Stimulated activated CD8-positive, alpha-beta memory T cell treated with anti-CD3 and anti-CD28 coated beads, Interleukin-12 subunit alpha, Interleukin-12 subunit beta, amount 100 ng/mL, for 24 hours (primary cell): ENCODE data around the gene IFFO2.

ENCODE experiments used
- DNase-seq: peaks from one replicate; pipeline ENCODE4 v3.0.0-alpha.2; 2020; ENCODE audit errors: extremely low read depth

Gene IFFO2

DNA sequence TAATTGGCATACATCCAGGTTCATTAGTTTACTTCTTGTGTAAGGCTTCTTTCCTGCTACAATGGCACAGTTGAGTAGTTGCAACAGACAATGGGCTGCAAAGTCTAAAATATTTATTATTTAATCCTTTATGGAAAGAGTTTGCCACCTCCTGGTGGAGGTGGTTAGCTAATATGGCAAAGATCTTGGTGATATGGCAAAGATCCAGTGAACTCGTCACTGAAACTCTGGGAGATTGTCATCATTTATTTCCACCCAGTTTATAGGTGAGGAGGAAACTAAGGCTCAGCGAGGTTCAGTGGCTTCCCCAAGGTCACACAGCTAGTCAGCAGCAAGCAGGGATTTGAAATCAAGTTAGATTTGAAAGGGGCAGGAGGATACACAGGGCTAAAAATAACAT is 16.1 kb upstream of the IFFO2 start:
- no peak for DNase-seq

DNA sequence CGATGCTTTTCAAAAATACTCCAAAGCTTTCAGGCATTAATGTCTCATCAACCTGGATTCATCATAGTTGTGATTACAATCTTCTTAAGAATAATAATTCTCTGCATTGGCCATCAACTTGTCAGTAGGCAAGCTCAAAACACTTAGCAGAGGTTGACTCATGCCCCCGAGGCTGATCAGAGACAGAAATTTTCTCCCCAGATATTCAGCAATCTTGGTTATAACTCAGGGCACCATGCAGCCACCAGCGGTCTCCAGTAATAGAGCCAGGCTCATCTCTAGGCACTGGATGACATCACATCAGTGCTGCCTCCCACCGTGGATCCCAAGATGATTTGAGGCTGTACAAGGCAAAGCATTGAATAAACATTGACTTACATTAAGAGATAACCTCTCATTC is 14.3 kb upstream of the IFFO2 start:
- DNase-seq, result no peak

DNA sequence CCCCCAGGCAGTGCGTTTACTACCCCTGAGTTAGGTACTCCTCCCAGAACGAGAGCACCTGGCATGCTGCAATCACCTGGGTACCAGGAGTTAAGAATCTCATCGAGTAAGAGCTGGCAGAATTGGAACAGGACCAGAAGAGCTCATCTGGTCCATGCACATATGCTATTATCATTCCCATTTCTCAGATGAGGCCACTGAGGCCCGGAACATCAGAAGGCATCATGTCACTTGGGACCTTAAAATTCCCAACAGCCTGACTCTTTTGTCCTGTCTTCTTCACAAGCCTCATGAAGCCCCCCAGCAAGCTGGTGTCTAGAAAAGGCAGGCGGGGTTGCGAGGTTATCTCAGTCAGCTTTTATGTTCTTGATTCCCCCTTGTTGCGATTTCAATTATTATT is 13.9 kb upstream of the IFFO2 start:
- no peak for DNase-seq

DNA sequence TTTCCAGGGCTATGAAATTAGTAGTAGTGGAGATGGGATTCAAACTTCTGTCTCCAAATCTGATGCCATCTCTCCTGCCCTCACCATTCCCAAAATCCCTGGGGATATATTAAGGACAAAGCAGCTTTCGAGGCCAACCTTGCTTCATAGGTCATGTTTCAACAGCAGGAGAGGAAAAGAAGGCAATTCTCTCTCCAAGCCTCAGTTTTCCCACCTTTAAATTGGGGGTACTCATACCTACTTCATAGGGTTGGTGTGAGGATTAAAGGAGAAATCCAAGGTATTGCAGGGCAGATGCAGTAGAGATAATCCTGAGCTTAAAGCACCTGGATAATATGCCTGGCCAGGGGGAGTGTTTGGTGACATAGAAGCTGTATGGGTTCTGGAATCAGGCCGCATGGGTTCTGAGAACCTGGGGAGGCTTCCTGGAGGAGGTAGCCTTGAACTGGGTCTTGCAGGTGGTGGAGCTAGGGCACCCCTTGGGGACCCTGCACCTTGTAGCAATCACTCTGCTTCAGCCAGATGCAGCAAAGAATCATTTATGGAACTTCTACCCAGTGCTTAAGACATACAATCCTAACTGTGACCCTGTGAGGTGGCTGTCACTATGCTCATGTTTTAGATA is 10.7 kb upstream of the IFFO2 start:
- DNase-seq, result no peak

DNA sequence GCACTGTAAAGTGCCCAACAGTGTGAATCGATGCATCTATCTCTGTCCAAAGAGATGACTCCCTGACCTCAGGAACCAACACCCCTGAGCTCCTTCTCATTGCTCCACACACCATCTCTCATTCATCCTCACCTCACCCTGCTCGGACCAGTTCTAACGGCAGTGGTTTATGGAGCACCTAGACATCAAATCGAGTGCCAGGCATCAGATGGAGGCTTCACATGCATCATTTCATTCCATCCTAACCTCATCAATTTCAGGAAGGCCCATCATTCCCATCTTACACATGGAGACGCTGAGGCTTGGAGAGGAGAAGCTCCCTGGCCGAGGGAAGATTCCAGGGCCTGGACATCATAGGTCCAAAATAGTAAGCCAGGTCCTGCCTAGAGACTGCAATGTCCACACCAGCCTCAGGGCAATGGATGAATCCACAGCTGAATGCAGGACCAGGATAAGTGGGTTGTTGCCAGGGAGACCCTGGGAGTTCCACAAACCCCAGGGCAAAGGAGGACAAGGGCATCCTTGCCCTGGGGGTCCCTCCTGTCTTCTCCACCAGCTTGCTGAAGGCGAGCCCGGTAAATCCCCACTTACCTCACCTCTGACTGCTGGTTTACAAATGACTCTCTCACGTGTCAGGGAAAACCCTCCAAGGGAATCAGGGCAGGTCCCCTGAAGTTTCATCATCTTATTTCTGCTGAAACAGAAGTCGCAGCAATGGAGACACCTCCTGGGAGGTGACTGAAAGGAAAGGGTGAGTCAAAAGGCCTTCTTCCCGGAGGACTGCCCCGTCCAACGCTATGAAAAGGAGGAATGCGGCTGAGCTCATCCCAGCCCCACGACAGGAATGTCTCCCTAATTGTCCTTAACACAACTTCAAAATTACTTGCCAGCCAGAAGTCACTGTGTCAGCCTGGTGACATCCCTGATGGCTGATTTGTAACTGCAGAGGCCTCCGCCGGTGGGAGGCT is 9.0 kb upstream of the IFFO2 start:
- DNase-seq, result no peak

DNA sequence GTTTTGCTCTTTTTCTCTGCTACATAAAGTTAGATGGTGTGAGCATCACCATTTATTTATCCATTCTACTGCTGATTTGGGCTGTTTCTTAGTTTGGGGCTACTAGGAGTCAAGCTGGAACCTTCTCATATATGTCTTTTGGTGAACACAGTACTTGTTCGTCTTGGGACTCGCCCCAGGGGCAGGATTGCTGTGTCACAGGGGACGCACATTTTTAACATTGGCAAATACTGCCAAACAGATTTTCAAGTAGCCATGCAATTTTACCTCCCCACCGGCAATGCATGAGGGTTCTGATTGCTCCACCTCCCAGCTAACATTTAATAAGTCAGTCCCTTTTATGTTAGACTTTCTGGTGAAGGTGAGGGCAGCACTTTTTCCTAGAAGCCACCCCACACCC is 7.5 kb upstream of the IFFO2 start:
- no peak for DNase-seq

DNA sequence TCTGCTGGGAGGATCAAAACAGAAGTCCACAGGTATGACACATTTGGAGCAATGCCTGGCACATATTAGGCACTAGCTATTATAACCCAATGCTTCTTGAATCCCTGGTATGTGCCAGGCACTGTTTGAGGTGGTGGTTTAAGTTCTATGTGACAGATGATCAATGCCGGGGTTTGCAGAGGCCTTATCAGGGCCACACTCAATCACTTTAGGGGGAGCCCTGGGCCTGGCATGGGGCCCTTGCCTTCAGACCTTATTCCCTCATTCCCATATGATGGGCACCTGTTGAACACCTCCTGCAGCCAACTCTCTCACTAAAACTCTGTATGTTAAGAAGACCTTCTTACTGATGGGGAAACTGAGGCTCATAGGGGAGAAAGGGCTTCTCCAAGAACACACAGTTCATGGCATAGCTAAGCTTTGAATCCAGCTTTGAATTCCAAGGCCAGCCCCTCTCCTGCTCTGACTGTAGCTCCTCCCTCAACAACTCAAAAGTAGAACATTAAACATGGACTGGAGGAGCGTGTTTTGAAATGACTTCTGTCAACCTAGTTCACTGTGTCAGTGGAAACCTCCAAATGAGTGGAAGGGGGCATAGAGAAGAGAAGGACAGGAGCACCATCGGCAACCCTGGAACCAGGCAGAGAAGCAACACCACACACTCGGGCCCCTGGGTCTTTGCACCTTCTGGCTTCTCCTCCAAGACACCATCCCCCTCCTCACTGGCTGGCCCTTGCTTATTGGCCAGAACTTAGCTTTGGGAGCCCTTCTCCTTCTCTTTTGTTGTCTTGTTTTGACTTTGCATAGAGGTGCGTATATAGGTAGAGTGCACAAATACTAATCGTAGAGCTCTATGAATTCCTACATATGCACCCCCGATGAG is 6.6 kb upstream of the IFFO2 start:
- DNase-seq, result no peak

DNA sequence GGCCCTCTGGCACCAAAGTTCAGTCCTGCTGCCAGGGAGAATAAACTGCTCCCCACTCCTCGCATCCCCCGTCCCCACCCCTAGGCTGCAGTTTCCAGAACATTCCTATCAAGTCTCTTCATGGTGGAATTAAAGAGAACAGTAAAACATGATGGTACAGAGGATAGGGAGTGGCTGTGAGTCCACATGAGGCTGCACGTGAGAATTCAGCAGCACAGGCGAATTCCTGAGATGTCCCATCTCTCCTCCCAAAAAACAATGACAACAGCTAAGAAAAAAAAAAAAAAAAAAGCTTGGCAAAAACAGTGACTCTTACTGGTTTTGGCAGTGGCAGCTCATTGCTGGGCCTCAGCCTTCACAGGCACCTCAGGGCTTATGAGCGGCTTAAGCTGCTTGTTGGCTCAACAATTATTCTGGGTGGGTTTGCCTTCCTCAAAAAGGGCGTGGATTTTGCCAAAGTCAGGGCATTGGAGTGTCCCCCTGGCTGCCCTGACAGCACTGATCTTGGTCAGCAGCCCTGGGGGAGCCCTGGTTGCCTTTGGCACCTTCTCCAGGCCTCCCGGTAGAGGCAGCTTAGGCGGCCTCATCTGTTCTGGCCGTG is 5.7 kb upstream of the IFFO2 start:
- no peak for DNase-seq

DNA sequence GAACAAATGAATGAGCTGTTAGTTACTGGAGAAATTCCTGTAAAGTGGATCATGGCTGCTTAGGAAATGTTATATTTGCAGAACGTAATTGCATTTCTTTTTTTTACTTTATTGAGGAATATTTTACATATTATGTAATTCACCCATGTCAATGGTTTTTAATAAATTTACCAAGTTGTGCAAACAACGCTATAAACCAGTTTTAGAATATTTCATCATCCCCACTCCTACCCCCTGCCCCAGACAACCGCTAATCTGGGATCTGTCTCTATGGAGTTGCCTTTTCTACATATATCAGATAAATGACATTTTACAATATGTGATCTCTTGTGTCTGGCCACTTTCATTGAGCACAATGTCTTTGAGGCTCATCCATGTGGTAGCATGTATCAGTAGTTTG is 4.3 kb upstream of the IFFO2 start:
- no peak for DNase-seq

DNA sequence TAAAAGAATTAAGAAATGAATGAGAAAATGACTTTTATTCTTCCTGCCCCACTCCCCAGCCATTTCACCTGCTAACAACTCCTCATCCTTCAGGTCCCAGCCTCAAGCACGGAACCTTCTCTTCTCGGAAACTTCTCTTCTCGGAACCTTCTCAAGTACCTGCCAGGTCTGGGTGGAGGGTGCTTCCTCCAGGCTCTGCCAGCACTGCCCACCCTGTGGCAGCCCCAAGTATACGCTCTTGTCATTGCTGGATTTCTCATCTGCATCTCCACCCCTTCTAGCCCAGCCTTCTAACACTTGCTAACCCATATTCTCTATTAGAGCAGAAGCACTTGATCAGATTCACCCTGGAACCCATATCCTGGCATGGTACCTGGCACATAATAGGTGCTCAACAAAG is 3.9 kb upstream of the IFFO2 start:
- DNase-seq, result no peak

DNA sequence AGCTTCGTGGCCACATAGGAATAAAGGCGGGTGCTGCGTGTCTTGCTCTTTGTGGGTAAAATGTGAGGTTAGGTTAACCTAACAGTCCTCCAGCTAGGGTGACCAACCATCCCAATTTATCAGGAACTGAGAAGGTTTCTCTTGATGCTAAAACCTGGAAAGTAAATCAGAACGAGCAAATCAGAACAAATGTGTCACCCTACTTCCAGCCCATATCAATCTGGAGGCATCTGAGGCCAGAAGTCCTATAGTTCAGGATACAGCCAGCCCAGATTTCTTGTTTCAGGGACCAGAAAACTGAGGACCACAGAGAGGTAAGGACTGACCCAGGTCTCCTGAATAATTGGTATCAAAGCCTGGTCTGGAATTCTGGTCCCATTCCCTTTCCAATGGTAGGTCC is 3.1 kb upstream of the IFFO2 start:
- DNase-seq, result no peak

DNA sequence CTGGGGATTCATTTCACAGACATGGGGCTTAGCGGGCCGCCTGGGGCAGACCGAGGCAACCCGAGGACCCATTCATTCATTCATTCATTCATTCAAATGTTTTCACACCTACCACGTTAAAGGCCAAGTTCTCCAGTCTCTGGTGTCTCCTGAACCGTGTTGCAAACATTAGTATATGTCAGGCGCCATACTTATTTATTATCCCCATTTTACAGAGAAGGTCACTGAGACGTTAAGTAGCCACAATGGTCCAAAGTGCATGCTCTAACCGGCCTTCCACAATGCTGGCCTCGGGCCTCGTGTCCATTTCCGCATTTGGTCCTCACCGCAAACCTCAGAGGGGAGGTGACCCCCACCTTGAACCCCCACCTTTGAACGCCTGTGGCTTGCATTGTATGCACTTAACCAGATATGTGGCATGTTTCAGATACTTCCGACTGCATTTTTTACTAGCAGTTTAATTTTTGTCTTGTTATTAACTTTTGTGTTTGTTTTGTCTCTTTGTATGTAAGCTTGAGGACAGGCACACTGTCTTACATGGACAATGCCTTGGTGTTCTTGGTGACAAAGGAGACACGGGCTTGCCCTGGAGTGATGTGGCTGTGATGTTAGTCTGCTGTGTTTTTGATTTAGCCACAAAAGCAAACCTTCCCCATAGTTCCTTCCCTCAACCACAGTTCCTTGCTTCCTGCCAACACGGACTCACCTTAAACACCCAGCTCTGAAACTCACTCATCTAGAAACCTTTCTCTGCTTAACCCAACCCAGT is 1.2 kb upstream of the IFFO2 start:
- DNase-seq, result no peak

DNA sequence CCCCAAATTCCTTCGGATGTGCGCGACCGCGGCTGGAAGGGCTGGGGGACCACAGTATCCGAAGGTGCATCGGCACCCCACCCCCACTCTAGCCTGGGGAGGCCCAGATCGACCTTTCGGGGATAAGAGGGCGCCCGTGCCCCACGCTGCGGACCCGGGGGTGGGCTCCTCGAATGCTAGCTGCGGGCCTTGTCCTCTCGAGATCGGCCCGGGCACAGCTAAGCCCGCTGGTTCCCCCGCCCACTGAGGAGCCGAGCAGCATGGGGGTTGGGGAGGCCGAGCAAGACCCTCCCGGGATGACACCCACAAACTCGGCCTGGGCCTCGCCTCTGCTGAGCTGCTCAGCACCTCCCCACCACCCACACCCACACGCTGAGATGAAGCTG is 653 bp upstream of the IFFO2 start:
- no peak for DNase-seq

DNA sequence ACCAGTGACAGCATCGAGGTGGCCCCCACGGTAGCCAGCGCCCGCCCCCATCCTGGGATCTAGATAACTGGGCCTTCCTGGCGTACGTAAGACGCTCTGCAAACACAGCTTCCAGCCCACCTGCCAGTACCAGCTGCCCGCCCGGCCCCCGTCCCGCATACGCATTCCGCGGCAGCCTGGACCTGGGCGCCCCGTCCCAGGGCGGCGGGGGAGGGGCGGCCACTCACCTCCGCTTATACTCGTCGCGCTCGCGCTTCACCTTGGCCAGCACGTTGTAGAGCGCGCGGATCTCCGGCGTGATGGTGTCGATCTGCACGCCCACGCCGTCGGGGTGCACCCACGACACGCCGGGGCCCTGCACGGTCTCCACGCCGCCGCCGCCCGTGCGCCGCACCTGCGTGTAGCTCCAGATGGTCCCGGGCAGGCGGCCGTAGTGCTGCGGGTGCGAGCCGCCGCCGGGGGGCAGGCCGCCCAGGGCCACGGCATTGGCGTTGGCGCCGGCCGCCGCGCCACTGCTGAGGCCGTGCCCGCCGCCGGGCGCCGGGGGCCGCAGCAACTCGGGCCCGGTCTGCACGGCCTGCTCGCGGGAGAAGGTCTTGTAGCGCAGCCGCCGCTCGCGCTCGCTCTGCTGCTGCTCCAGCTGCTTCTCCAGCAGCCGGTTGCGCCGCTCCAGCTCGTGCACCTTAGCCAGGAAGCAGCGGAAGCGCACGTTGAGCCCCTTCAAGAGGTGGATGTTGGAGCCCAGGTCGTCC is 859 bp downstream of the IFFO2 start:
- no peak for DNase-seq

DNA sequence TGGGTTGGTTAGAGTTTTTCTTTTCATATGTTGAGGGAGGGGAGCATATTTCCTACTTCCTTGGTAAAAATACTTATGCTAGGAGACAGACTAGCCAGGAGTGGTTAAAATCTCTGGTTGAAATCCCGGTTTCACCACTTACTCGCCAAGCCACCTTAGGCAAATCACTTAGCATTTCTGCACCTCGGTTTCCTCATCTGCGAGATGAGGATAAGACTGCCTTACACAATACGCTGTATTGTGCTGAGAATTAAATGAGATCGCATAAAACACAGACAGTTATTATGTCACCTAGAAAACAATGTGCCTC is 1.4 kb downstream of the IFFO2 start:
- DNase-seq, result no peak

DNA sequence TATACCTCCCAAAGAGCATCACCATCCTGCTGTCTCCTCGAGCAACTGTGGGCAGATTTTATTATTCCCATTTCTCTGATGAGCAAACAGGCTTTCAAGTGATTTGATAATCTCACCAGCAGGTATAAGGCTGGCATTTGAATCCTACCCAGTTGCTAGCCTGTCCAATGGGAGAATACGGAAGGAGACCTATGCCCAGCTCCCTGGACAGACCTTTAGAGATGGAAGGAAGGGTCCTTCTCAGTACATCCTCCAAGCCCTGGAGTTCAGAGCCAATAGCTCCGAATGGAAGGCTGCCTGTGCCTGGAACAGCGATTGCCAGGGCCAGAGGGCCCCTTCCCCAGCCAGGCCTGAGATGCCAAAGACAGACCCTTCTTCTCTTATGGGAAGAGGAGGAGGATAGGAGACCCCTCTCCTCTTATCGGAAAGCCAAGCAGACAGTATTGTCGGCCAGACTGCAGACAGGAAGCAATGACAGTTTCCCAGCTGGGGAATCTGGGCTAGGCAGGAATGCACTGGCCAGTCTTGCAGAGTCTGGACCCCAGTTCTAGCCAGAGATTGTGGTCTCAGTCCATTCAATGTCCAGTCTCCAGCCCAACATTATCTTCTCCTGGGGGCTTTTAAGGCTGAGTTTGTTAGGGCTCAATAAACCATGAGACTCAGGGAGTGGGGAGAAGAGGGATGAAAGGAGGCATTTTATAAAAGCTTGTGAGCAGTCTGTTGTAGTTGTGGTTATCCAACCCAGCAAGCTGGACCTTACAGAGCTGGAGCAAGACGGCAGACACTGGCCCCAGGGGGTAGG is 2.0 kb downstream of the IFFO2 start:
- no peak for DNase-seq

DNA sequence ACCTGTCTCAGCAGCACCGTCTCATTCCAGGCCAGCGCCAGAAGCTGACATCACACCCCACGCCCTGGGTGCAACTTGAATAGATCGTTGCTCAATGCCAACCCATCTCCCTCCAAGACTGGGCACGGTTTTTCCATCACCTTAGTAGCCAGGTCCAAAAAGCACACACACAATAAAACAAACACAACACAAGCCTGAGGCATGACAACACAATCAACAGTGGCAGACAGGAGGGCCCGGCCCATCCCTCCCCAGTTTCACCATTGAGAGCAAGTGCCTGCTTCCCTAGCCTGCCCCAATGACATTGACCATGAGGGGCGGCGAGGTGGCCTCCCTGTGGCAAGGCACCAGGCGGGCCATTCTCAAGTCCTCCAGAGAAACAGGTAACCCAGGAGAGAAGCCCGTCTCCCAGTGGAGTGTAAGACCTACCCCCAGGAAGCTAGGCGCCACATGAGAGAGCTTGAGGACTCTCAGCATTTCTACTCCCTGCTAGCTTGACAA is 2.7 kb downstream of the IFFO2 start:
- no peak for DNase-seq

DNA sequence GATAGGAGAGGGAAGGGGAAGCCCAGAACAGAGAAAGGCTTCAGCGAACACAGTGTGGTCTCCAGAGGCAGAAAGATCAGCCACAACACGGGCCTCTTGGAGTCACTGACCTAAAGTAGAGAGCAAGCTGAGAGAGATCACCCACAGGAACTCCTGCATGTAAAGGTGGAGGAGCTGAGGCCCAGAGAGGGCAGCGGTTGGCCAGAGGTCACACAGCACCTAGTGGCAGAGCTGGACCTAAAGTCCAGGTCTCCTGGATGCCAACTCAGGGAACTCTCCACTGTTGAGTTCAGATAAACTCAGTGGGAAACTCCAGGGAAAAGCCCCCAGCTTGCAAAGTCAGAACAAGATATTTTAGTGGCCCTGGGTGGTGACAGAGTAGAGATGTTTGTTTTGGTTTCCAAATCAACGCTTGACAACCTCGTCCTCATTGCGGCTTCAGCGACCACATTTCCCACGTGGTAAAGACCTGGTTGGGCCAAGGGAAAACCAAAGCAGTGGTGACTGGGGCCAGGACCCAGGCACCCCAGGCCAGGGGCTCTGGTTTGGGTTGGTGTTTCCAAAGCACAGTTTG is 4.6 kb downstream of the IFFO2 start:
- peak; percentile 68 for DNase-seq

DNA sequence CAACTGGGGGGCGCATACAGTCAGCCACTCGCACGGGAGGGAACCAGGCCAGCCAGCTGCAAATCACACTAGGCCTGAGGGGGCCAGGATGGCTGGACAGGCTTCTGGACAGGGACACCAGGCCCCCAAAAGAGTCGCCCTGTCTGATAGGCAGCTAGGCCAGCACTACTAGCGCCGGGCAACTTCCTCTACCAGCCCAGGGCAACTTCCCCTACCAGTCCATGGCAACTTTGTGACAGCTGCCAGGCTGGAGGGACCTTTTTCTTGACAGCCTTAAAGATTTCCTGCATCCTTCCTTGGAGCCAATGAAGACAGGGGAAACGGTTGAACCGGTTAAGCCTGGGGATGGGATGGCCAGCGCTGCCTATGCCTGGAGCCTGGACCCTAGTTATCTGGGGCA is 5.1 kb downstream of the IFFO2 start:
- DNase-seq, result no peak
